Kidney (tissue), 14 donors: ENCODE data around the gene GTSF1L. TPM values are rescaled to one million over a fixed set of nuclear protein-coding genes. Genes with fewer than 3 reads are reported as not detected.

Experiments
- DNase-seq, 5 donors: peaks; one replicate each; pipeline ENCODE4 v3.0.0-alpha.2; 2013 to 2020
- FAIRE-seq: peaks from 2 replicates; lab custom pipeline; 2012; peaks lifted over from hg19 to GRCh38; lab: Jason Lieb, UNC
- H3K27ac ChIP-seq, 2 donors: one replicate each; pipeline ENCODE4 v1.7.0; 2013; ENCODE audit warnings: low read depth in 2 of 2, low read length in 2 of 2, inconsistent platforms in 1 of 2
- H3K27me3 ChIP-seq: one replicate; pipeline ENCODE4 v1.7.1; 2013; ENCODE audit warnings: low read length, inconsistent platforms; ENCODE audit not compliant: control insufficient read depth, insufficient read depth
- H3K36me3 ChIP-seq, 3 donors: one replicate each; pipeline versions ENCODE4 v1.7.0 to v1.7.1; 2013; ENCODE audit warnings: low read length in 3 of 3, control low read depth in 1 of 3, inconsistent platforms in 1 of 3; ENCODE audit not compliant: insufficient read depth in 3 of 3, control insufficient read depth in 2 of 3
- H3K4me1 ChIP-seq, 3 donors: one replicate each; pipeline versions ENCODE4 v1.7.0 to v1.7.1; 2013; ENCODE audit warnings: low read length in 3 of 3, inconsistent platforms in 1 of 3, low read depth in 1 of 3; ENCODE audit not compliant: control insufficient read depth in 2 of 3, insufficient read depth in 2 of 3
- H3K4me3 ChIP-seq, 3 donors: one replicate each; pipeline versions ENCODE4 v1.7.0 to v1.8.1; 2013; ENCODE audit warnings: low read length in 3 of 3, control low read depth in 1 of 3, inconsistent platforms in 1 of 3
- H3K9ac ChIP-seq, 3 donors: one replicate each; pipeline versions ENCODE4 v1.7.0 to v1.7.1; 2013; ENCODE audit warnings: low read length in 3 of 3, control low read depth in 1 of 3, inconsistent platforms in 1 of 3
- H3K9me3 ChIP-seq, 3 donors: one replicate each; pipeline versions ENCODE4 v1.7.0 to v1.7.1; 2013; ENCODE audit warnings: low read length in 3 of 3, control low read depth in 1 of 3, inconsistent platforms in 1 of 3; ENCODE audit not compliant: control insufficient read depth in 2 of 3, insufficient read depth in 1 of 3
- intact Hi-C: fragments of 100-400 bp; cut with DNase I; formaldehyde crosslinking; loops from one replicate; pipeline ENCODE4 v1.11.1; 2022
- polyA plus RNA-seq: library from polyadenylated mRNA; stranded (reverse); fragments of 350-450 nt; fragmentation: Illumina TruSeq; extraction: RNeasy Lipid Tissue Mini Kit (QIAGEN cat#74804); gene quantifications from one replicate; pipeline ENCODE4 v1.2.3, GENCODE V29; 2014; ENCODE audit warnings: low read depth, low replicate concordance; ENCODE audit not compliant: insufficient read depth
- total RNA-seq: library from RNA; stranded (reverse); fragmentation: NEBNext Ultra II Directional; extraction: Animal tissue kit (Norgen Biotek cat#: 25700); gene quantifications from one replicate; pipeline ENCODE4 v1.2.1, GENCODE V29; 2021
- TF ChIP-seq, protein P1 (sequence below): IDR thresholded peaks from 3 replicates; pipeline ENCODE4 v1.5.1; 2012; ENCODE audit warnings: mild to moderate bottlenecking, moderate library complexity, borderline replicate concordance; ENCODE audit not compliant: insufficient read depth; ENCODE audit errors: extremely low read depth
- donor health status: control.
- donor health status: control.
- donor health status: control.
- donor health status: control.
- donor health status: control.
- donor health status: DM: yes; HTN: yes; CAD: no.
- donor health status: Normal renal cell carcinoma (clear cell type).

GTSF1L gene
- total and polyA plus RNA-seq, 2 donors from 2014 or later = not detected

DNA sequence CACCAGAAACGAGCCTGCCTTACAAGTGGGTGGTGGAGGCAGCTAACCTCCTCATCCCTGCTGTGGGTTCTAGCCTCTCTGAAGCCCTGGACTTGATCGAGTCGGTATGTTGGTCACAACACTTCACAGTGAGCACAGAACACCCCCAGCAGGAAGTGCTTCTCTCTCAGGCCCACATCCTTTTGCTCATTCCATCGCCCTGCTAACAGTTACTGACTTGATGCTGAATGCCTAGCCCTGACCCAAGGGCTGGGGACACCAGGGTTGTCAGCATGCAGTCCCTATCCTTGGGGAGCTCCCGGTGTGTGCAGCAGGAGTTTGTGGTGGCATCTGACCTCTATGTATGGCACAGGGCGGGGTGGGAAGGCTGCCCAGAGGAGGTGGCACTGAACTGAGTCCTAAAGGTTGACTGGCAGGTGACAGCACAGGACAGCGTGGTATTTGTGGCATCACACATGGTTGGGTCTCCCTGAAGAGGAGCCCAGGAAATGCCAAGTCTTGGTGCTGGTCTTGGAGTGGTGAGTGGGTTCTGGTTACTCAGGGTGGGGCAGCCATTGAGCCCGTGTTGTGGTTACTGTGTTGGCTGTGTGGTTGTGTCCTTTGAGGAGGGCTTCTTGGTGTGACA lies 26.7 kb downstream of the GTSF1L start:
- intact Hi-C loops = no loop called here

DNA sequence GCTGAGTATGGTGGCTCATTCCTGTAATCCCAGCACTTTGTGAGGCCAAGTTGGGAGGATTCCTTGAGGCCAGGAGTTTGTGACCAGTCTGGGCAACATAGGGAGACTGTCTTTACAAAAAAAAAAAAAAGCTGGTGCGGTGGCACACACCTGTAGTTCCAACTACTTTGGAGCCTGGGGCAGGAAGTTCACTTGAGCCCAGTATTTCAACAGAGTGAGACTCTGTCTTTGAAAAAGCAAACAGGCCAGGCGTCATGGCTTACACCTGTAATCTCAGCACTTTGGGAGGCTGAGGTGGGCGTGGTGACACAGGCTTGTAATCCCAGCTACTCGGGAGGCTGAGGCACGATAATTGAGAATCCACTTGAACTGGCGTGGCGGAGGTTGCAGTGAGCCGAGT lies 31.2 kb downstream of the GTSF1L start:
- Histone ChIP-seq H3K9me3 (no peaks in the 10 kb centered on the region), H3K9ac (no peak overlapping the region), H3K4me3 (no peak overlapping the region), H3K27ac (no peak overlapping the region), H3K27me3 (no peaks in the 10 kb centered on the region), H3K36me3 (no peaks in the 10 kb centered on the region), H3K4me1 (no peaks in the 10 kb centered on the region)
- DNase-seq (no peak), FAIRE-seq (no peak)
- TF ChIP-seq, protein P1, sequence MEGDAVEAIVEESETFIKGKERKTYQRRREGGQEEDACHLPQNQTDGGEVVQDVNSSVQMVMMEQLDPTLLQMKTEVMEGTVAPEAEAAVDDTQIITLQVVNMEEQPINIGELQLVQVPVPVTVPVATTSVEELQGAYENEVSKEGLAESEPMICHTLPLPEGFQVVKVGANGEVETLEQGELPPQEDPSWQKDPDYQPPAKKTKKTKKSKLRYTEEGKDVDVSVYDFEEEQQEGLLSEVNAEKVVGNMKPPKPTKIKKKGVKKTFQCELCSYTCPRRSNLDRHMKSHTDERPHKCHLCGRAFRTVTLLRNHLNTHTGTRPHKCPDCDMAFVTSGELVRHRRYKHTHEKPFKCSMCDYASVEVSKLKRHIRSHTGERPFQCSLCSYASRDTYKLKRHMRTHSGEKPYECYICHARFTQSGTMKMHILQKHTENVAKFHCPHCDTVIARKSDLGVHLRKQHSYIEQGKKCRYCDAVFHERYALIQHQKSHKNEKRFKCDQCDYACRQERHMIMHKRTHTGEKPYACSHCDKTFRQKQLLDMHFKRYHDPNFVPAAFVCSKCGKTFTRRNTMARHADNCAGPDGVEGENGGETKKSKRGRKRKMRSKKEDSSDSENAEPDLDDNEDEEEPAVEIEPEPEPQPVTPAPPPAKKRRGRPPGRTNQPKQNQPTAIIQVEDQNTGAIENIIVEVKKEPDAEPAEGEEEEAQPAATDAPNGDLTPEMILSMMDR = no peak
- intact Hi-C loops = no loop called here

More for the DNA sequence above, 26.7 kb downstream of the GTSF1L start:
- H3K4me1 ChIP-seq = no peaks in the 10 kb centered on the region
- no peaks in the 10 kb centered on the region for H3K27me3 ChIP-seq
- no peaks in the 10 kb centered on the region for H3K36me3 ChIP-seq
- no peak for DNase-seq
- FAIRE-seq = no peak
- no peaks in the 10 kb centered on the region for H3K9me3 ChIP-seq
- H3K4me3 ChIP-seq = no peak overlapping the region
- H3K27ac ChIP-seq = no peak overlapping the region
- TF ChIP-seq, protein P1 = no peak
- H3K9ac ChIP-seq = no peak overlapping the region

GRCh38 chr20:43694763-43695162 lies 32.0 kb downstream of the GTSF1L start:
- no peak overlapping the region for H3K9ac ChIP-seq
- FAIRE-seq (no peak), DNase-seq (no peak)
- no peak overlapping the region for H3K27ac ChIP-seq
- intact Hi-C loops = no loop called here
- no peaks in the 10 kb centered on the region for H3K27me3 ChIP-seq
- no peaks in the 10 kb centered on the region for H3K9me3 ChIP-seq
- no peaks in the 10 kb centered on the region for H3K4me1 ChIP-seq
- TF ChIP-seq, protein P1 = no peak
- no peaks in the 10 kb centered on the region for H3K36me3 ChIP-seq
- H3K4me3 ChIP-seq = no peak overlapping the region
